ELF-1 (cell line): ENCODE results near the gene MPP1.

ENCODE experiments used
- DNase-seq: peaks from one replicate; pipeline ENCODE4 v3.0.0-alpha.2; 2016; ENCODE audit warnings: low read depth, low spot score

The MPP1 gene

GRCh38 chrX:154731881-154732280 lies 73.4 kb downstream of the MPP1 start:
- no peak for DNase-seq

- DNase-seq = no peak
Observed at GRCh38 chrX:154731184-154731583, 74.1 kb downstream of the MPP1 start.

- no peak for DNase-seq
Observed at GRCh38 chrX:154730253-154730891, 74.9 kb downstream of the MPP1 start.

GRCh38 chrX:154729439-154729838 lies 75.8 kb downstream of the MPP1 start:
- no peak for DNase-seq
